NCI-H2227 treated with DMSO at 0.1 percent for 48 hours (cell line): ENCODE measurements around the gene EDDM3A.
"Not testable (repeated sequence)": the region's sequence is repeated elsewhere in the genome, so short reads cannot be mapped to it uniquely, and the experiment has no call there.

ENCODE experiments used
- DNase-seq: peaks from one replicate; lab custom pipeline; 2025; lab: John Stamatoyannopoulos, UW

Gene EDDM3A

GRCh38 chr14:20733684-20734429 lies 11.8 kb upstream of the EDDM3A start:
- DNase-seq = no peak

- DNase-seq = no peak
Measured at GRCh38 chr14:20734430-20734806, 11.3 kb upstream of the EDDM3A start.

- not testable (repeated sequence) for DNase-seq
Measured at GRCh38 chr14:20738292-20738691, 7.4 kb upstream of the EDDM3A start.

- DNase-seq = no peak
Measured at GRCh38 chr14:20742132-20742531, 3.6 kb upstream of the EDDM3A start.

GRCh38 chr14:20743556-20743955 lies 2.1 kb upstream of the EDDM3A start:
- DNase-seq = no peak

- DNase-seq = no peak
Measured at GRCh38 chr14:20746566-20746965, 879 bp downstream of the EDDM3A start.

DNA sequence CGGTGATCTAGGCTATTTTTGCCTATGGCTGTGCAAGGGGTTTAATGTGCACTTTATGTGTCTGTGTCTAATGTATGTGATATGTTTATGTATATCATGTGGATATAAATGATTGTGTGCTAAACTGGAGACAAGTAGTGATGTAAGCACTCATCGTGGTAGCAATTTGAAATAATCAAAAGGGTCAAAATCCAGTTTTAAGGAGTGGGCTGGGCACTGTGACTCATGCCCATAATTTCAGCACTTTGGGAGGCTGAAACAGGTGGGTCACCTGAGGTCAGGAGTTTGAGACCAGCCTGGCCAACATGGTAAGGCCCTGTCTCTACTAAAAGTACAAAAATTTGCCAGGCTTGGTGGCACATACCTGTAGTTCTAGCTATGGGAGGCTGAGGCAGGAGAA lies 2.8 kb downstream of the EDDM3A start:
- DNase-seq = no peak

- DNase-seq = no peak
Measured at GRCh38 chr14:20750194-20750593, 4.5 kb downstream of the EDDM3A start.

DNA sequence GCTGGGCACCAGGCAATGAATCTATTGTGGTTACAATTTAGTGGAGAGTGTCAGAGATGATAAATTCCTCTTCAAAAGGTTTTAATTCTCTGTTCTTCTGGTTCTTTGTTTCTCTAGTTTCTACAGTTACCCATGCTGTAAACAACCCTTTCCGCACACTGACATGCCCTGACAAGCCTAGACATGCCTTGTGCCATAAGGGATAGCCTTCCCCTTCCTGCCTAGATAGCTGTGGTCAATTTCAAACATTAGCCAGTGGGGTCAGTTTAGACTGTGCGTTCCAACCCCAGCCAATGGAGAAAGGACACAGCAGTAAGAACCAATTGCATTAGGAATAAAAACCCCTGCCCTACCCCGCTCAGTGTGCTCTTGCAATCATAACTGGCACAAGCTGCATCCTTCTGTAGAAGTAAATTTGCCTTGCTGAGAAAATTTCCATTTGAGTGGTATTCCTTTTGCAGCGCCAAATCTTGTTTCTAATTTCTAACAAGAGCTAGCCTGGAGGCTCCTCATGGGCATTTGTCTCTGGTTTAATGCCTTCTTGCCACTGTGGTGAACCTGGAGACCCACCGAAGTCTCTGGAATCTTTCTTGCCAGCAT lies 6.4 kb downstream of the EDDM3A start:
- no peak for DNase-seq

GRCh38 chr14:20754308-20754707 lies 8.6 kb downstream of the EDDM3A start:
- DNase-seq = no peak

DNA sequence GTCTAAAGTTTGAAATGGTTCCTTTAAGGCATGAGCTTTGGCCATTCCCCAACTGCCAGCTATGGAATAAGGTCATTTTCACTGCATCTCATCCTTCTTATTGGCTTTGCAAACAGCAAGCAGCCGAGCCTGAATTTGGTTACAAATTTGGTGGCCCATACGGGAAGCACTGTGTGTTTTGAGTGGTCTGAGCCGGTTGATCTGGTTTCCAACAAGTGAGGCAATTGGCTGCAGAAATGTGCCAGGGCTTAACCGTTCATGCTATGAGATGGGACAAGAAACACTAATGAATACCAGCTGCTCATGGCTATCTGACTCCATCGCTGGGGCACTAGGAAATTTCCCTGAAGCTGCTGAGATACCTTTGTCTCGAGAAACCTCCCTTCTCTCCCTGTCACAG lies 9.3 kb downstream of the EDDM3A start:
- no peak for DNase-seq

- DNase-seq = no peak
Measured at GRCh38 chr14:20757965-20758364, 12.3 kb downstream of the EDDM3A start.

GRCh38 chr14:20759465-20759864 lies 13.8 kb downstream of the EDDM3A start:
- not testable (repeated sequence) for DNase-seq

- DNase-seq = no peak
Measured at GRCh38 chr14:20760950-20761349, 15.3 kb downstream of the EDDM3A start.

DNA sequence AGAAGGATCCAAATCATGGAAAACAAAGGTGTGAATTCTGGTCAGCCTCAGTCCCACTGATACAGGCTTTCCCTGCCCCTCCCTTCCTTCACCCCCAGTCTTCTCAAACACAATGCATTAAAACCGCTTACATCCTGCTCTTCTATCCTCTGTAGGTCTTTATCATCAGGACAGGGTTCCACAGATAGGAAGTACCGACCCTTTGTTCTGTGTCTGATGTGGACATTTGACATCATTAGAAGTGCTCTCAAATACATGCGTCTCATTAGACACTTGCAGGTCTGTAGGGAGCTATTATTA lies 22.9 kb downstream of the EDDM3A start:
- DNase-seq = no peak

GRCh38 chr14:20769421-20769820 lies 23.7 kb downstream of the EDDM3A start:
- DNase-seq = no peak

GRCh38 chr14:20772650-20773049 lies 27.0 kb downstream of the EDDM3A start:
- no peak for DNase-seq

- DNase-seq = no peak
Measured at GRCh38 chr14:20774258-20774824, 28.7 kb downstream of the EDDM3A start.

GRCh38 chr14:20775043-20775442 lies 29.4 kb downstream of the EDDM3A start:
- no peak for DNase-seq

- no peak for DNase-seq
Measured at GRCh38 chr14:20775901-20776300, 30.2 kb downstream of the EDDM3A start.

DNA sequence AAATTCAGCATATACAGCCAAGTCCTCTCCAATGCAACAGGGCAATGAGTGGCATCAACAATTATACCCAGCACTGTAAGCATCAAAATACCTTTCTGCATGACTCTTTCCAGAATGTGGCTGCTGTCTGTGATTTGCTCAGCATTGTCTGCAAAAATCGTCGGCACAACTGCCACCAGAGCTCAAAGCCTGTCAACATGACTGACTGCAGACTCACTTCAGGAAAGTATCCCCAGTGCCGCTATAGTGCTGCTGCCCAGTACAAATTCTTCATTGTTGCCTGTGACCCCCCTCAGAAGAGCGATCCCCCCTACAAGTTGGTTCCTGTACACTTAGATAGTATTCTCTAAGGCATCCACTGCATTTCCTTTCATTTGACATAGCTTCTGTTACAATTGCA lies 36.1 kb downstream of the EDDM3A start:
- no peak for DNase-seq

- DNase-seq = no peak
Measured at GRCh38 chr14:20782280-20782890, 36.7 kb downstream of the EDDM3A start.

GRCh38 chr14:20787025-20787424 lies 41.3 kb downstream of the EDDM3A start:
- no peak for DNase-seq
